ENCODE data around the gene NCOA6.

DNA sequence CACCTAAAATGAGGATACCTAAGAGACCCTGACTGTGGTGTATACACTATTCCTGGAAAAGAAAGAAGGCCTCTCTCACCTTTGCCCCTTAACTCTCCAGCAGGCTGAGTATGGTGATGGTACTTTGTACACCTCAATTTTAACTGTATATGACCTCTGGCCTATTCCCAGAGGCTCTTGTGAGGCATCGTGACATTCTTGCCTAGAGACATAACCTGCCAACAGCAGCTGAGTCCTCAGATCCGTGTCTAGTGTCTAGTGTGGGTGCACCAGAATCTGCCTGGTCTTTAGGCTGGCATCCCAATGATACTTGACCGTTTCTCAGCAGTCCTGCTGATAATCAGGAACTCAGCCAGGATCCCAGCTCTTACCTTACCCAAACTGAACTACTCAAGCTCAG is 101.3 kb downstream of the NCOA6 start:
- TF ChIP-seq YY1 (IDR thresholded peaks at IDR 0.05; ENCODE audit: insufficient read depth, insufficient read length) (no peak), ZNF274 (IDR thresholded peaks at IDR 0.05; ENCODE audit: low read depth, low read length) (no peak), SUZ12 (IDR thresholded peaks at IDR 0.05; ENCODE audit: extremely low read depth, insufficient read depth, insufficient read length) (no peak)
